Activated naive CD8-positive, alpha-beta T cell treated with anti-CD3 and anti-CD28 coated beads, Interleukin-2, amount 50 U/mL, for 16 hours (primary cell): ENCODE data around the gene SLC25A2.
"Not testable (repeated sequence)": the region's sequence is repeated elsewhere in the genome, so short reads cannot be mapped to it uniquely, and the experiment has no call there.

Experiments used
- DNase-seq: peaks from one replicate; pipeline ENCODE4 v3.0.0-alpha.2; 2020; ENCODE audit warnings: low read depth, low spot score

The SLC25A2 gene

GRCh38 chr5:141303756-141304155 is at the start of gene SLC25A2:
Gene SLC25A2 (minus strand): TSS chr5:141304049. CDS start chr5:141303865, 184 bp downstream.
- no peak for DNase-seq

- DNase-seq: no peak
These were observed 47.7 kb upstream of the SLC25A2 start for GRCh38 chr5:141351591-141351990.

GRCh38 chr5:141349917-141350619 is 46.2 kb upstream of the SLC25A2 start, which contains the start of gene PCDHGB1:
Gene PCDHGB1 (plus strand): TSS chr5:141350099. CDS start chr5:141350261, 162 bp downstream.
- no peak for DNase-seq

GRCh38 chr5:141346017-141346416 is 42.2 kb upstream of the SLC25A2 start:
- not testable (repeated sequence) for DNase-seq

- DNase-seq: no peak
These were observed 41.5 kb upstream of the SLC25A2 start for GRCh38 chr5:141345327-141345726.

- DNase-seq: no peak
These were observed 40.2 kb upstream of the SLC25A2 start for GRCh38 chr5:141343953-141344463.

GRCh38 chr5:141343242-141343952 is 39.5 kb upstream of the SLC25A2 start, which contains the start of gene PCDHGA3:
Gene PCDHGA3 (plus strand): TSS chr5:141343829. CDS start chr5:141344034, 205 bp downstream.
- DNase-seq: no peak

- no peak for DNase-seq
These were observed 38.9 kb upstream of the SLC25A2 start for GRCh38 chr5:141342773-141343172.

GRCh38 chr5:141340781-141341354 is 37.0 kb upstream of the SLC25A2 start:
- DNase-seq: not testable (repeated sequence)

GRCh38 chr5:141338538-141339306 is 34.9 kb upstream of the SLC25A2 start, which contains the start of gene PCDHGA2:
Gene PCDHGA2 (plus strand): TSS chr5:141338760.
- DNase-seq: no peak

GRCh38 chr5:141332571-141332970 is 28.7 kb upstream of the SLC25A2 start:
- DNase-seq: not testable (repeated sequence)

- DNase-seq: no peak
These were observed 26.6 kb upstream of the SLC25A2 start, which contains the start of gene PCDHGA1 for GRCh38 chr5:141330299-141331080. Gene PCDHGA1 (plus strand): TSS chr5:141330514.

GRCh38 chr5:141328231-141328630 is 24.4 kb upstream of the SLC25A2 start:
- DNase-seq: no peak

- DNase-seq: peak; percentile 23
These were observed 22.4 kb upstream of the SLC25A2 start for GRCh38 chr5:141326088-141326854.

- no peak for DNase-seq
These were observed 18.4 kb upstream of the SLC25A2 start for GRCh38 chr5:141322261-141322660.

GRCh38 chr5:141320225-141321169 is 16.6 kb upstream of the SLC25A2 start, which contains the start of gene TAF7:
Gene TAF7 (minus strand): TSS chr5:141320784. CDS start chr5:141320044, 740 bp downstream.
- peak; percentile 84 for DNase-seq

GRCh38 chr5:141319699-141320098 is 15.8 kb upstream of the SLC25A2 start:
- no peak for DNase-seq

- no peak for DNase-seq
These were observed 15.4 kb upstream of the SLC25A2 start for GRCh38 chr5:141319202-141319601.
